ENCODE data around the gene P4HB. TPM values are rescaled to one million over a fixed set of nuclear protein-coding genes. Genes with fewer than 3 reads are reported as not detected.

Gene P4HB
- total and polyA plus RNA-seq, 7 experiments from 2014 or later = 161 to 568 (median 285) TPM

- Mint-ChIP-seq H3K4me1 (peaks cover 0 to 17% (median 4%) of the 10 kb centered on the region in 7 donors), H3K27ac (no peak overlapping the region), H3K27me3 (peaks cover 4 to 5% (median 5%) of the 10 kb centered on the region in 5 donors), H3K4me3 (no peak overlapping the region), H3K9me3 (no peaks in the 10 kb centered on the region), H3K36me3 (peaks cover 0 to 4% (median 3%) of the 10 kb centered on the region in 5 donors)
- H3K27me3 ChIP-seq (ENCODE audit: control insufficient read depth in 2 of 2, insufficient read depth in 2 of 2, low read length in 2 of 2) = peaks cover 0 to 4% of the 10 kb centered on the region in 2 donors
- CTCF ChIA-PET = no interaction called here
- peaks cover 0 to 47% (median 0%) of the 10 kb centered on the region in 3 experiments for H3K36me3 ChIP-seq (ENCODE audit: control insufficient read depth in 2 of 3, insufficient read depth in 3 of 3, low read length in 3 of 3)
- H3K4me1 ChIP-seq (ENCODE audit: control insufficient read depth in 2 of 2, insufficient read depth in 2 of 2, low read length in 2 of 2) = peaks cover 7 to 8% of the 10 kb centered on the region in 2 donors
- POLR2A ChIA-PET = interaction anchor here (1.0 to 1.6 kb wide), 2 partner anchors 13 to 20 kb away, joined by 3 read pairs; no protein-coding TSS in a partner anchor
- ATAC-seq (no peak), DNase-seq (no peak)
- H3K9me3 ChIP-seq (ENCODE audit: control insufficient read depth in 2 of 3, low read length in 3 of 3) = no peaks in the 10 kb centered on the region
- no peak overlapping the region for H3K4me3 ChIP-seq (ENCODE audit: low read length)
- H3K27ac ChIP-seq (ENCODE audit: low read depth, low read length) = no peak overlapping the region
- intact Hi-C loops (cut with micrococcal nuclease) = no loop called here
Observed at GRCh38 chr17:81905993-81906392, 45.7 kb upstream of the P4HB start.

GRCh38 chr17:81905424-81905875, 45.1 kb upstream of the P4HB start:
- Histone ChIP-seq H3K36me3 (ENCODE audit: control insufficient read depth in 2 of 3, insufficient read depth in 3 of 3, low read length in 3 of 3) (peaks cover 0 to 49% (median 0%) of the 10 kb centered on the region in 3 experiments), H3K27ac (ENCODE audit: low read depth, low read length) (no peak overlapping the region), H3K4me1 (ENCODE audit: control insufficient read depth in 2 of 2, insufficient read depth in 2 of 2, low read length in 2 of 2) (peaks cover 4 to 6% of the 10 kb centered on the region in 2 donors), H3K9me3 (ENCODE audit: control insufficient read depth in 2 of 3, low read length in 3 of 3) (no peaks in the 10 kb centered on the region), H3K27me3 (ENCODE audit: control insufficient read depth in 2 of 2, insufficient read depth in 2 of 2, low read length in 2 of 2) (peaks cover 0 to 4% of the 10 kb centered on the region in 2 donors), H3K4me3 (ENCODE audit: low read length) (no peak overlapping the region)
- CTCF ChIA-PET = no interaction called here
- intact Hi-C loops (cut with micrococcal nuclease) = no loop called here
- Mint-ChIP-seq H3K36me3 (peaks cover 0 to 7% (median 6%) of the 10 kb centered on the region in 5 donors), H3K9me3 (no peaks in the 10 kb centered on the region), H3K4me1 (peaks cover 0 to 20% (median 8%) of the 10 kb centered on the region in 7 donors), H3K4me3 (no peak overlapping the region), H3K27me3 (peaks cover 8 to 10% (median 8%) of the 10 kb centered on the region in 5 donors), H3K27ac (no peak overlapping the region)
- POLR2A ChIA-PET = interaction anchor here (1.0 to 1.6 kb wide), 2 partner anchors 14 to 21 kb away, joined by 3 read pairs; no protein-coding TSS in a partner anchor
- DNase-seq (no peak), ATAC-seq (no peak)

GRCh38 chr17:81904600-81905423, 44.5 kb upstream of the P4HB start:
- Mint-ChIP-seq H3K27me3 (peaks cover 8 to 17% (median 8%) of the 10 kb centered on the region in 5 donors), H3K27ac (no peak overlapping the region), H3K36me3 (peaks cover 5 to 13% (median 11%) of the 10 kb centered on the region in 5 donors), H3K9me3 (no peaks in the 10 kb centered on the region), H3K4me1 (peaks cover 0 to 14% (median 8%) of the 10 kb centered on the region in 7 donors), H3K4me3 (no peak overlapping the region)
- no peak overlapping the region for H3K27ac ChIP-seq (ENCODE audit: low read depth, low read length)
- peaks cover 0 to 4% of the 10 kb centered on the region in 2 donors for H3K27me3 ChIP-seq (ENCODE audit: control insufficient read depth in 2 of 2, insufficient read depth in 2 of 2, low read length in 2 of 2)
- no peak overlapping the region for H3K4me3 ChIP-seq (ENCODE audit: low read length)
- intact Hi-C loops (cut with micrococcal nuclease) = no loop called here
- no peak for ATAC-seq
- peaks cover 0 to 55% (median 0%) of the 10 kb centered on the region in 3 experiments for H3K36me3 ChIP-seq (ENCODE audit: control insufficient read depth in 2 of 3, insufficient read depth in 3 of 3, low read length in 3 of 3)
- POLR2A ChIA-PET = interaction anchor here (1.6 kb wide), 1 partner anchor 15 kb away, joined by 3 read pairs; no protein-coding TSS in a partner anchor
- no peaks in the 10 kb centered on the region for H3K9me3 ChIP-seq (ENCODE audit: control insufficient read depth in 2 of 3, low read length in 3 of 3)
- no peaks in the 10 kb centered on the region for H3K4me1 ChIP-seq (ENCODE audit: control insufficient read depth in 2 of 2, insufficient read depth in 2 of 2, low read length in 2 of 2)
- CTCF ChIA-PET = no interaction called here
- no peak for DNase-seq

GRCh38 chr17:81903896-81904599, 43.7 kb upstream of the P4HB start:
- ATAC-seq = no peak
- H3K27ac Mint-ChIP-seq = no peak overlapping the region
- intact Hi-C loops (cut with micrococcal nuclease) = no loop called here
- ChIA-PET POLR2A (no interaction called here), CTCF (no interaction called here)
- no peak for DNase-seq
- H3K9me3 ChIP-seq (ENCODE audit: control insufficient read depth in 2 of 3, low read length in 3 of 3) = no peaks in the 10 kb centered on the region
- peaks cover 0 to 63% (median 0%) of the 10 kb centered on the region in 3 experiments for H3K36me3 ChIP-seq (ENCODE audit: control insufficient read depth in 2 of 3, insufficient read depth in 3 of 3, low read length in 3 of 3)
- peaks cover 5 to 14% (median 13%) of the 10 kb centered on the region in 5 donors for H3K36me3 Mint-ChIP-seq
- no peak overlapping the region for H3K27ac ChIP-seq (ENCODE audit: low read depth, low read length)
- H3K4me1 ChIP-seq (ENCODE audit: control insufficient read depth in 2 of 2, insufficient read depth in 2 of 2, low read length in 2 of 2) = no peaks in the 10 kb centered on the region
- peaks cover 8 to 18% (median 8%) of the 10 kb centered on the region in 5 donors for H3K27me3 Mint-ChIP-seq
- no peak overlapping the region for H3K4me3 ChIP-seq (ENCODE audit: low read length)
- no peak overlapping the region for H3K4me3 Mint-ChIP-seq
- peaks cover 0 to 10% (median 8%) of the 10 kb centered on the region in 7 donors for H3K4me1 Mint-ChIP-seq
- no peaks in the 10 kb centered on the region for H3K9me3 Mint-ChIP-seq
- peaks cover 0 to 4% of the 10 kb centered on the region in 2 donors for H3K27me3 ChIP-seq (ENCODE audit: control insufficient read depth in 2 of 2, insufficient read depth in 2 of 2, low read length in 2 of 2)

- no peak overlapping the region for H3K27ac Mint-ChIP-seq
Observed at GRCh38 chr17:81903415-81903831, 43.1 kb upstream of the P4HB start.

GRCh38 chr17:81902653-81903414, 42.5 kb upstream of the P4HB start:
- Histone ChIP-seq H3K27me3 (ENCODE audit: control insufficient read depth in 2 of 2, insufficient read depth in 2 of 2, low read length in 2 of 2) (peaks cover 0 to 4% of the 10 kb centered on the region in 2 donors), H3K4me1 (ENCODE audit: control insufficient read depth in 2 of 2, insufficient read depth in 2 of 2, low read length in 2 of 2) (no peaks in the 10 kb centered on the region), H3K4me3 (ENCODE audit: low read length) (no peak overlapping the region), H3K36me3 (ENCODE audit: control insufficient read depth in 2 of 3, insufficient read depth in 3 of 3, low read length in 3 of 3) (peaks cover 0 to 68% (median 7%) of the 10 kb centered on the region in 3 experiments), H3K9me3 (ENCODE audit: control insufficient read depth in 2 of 3, low read length in 3 of 3) (no peaks in the 10 kb centered on the region), H3K27ac (ENCODE audit: low read depth, low read length) (no peak overlapping the region)
- H3K27me3 Mint-ChIP-seq = peaks cover 8 to 18% (median 8%) of the 10 kb centered on the region in 5 donors
- no peak for DNase-seq
- no peak overlapping the region for H3K27ac Mint-ChIP-seq
- ChIA-PET POLR2A (interaction anchor here (0.9 to 1.0 kb wide), 2 partner anchors 8 to 15 kb away, joined by 3 to 4 read pairs; partner anchors contain the start of gene PCYT2), CTCF (interaction anchor here (0.5 kb wide), 1 partner anchor 652 kb away, joined by 4 read pairs; no protein-coding TSS in a partner anchor)
- peaks cover 0 to 10% (median 8%) of the 10 kb centered on the region in 7 donors for H3K4me1 Mint-ChIP-seq
- no peaks in the 10 kb centered on the region for H3K9me3 Mint-ChIP-seq
- peaks cover 5 to 21% (median 15%) of the 10 kb centered on the region in 5 donors for H3K36me3 Mint-ChIP-seq
- peak; percentile 37 for ATAC-seq
- H3K4me3 Mint-ChIP-seq = peak overlapping the region in 2 of 10 donors; percentile 41
- intact Hi-C loops (cut with micrococcal nuclease) = no loop called here

More at GRCh38 chr17:81903415-81903831, 43.1 kb upstream of the P4HB start:
- H3K27me3 ChIP-seq (ENCODE audit: control insufficient read depth in 2 of 2, insufficient read depth in 2 of 2, low read length in 2 of 2) = peaks cover 0 to 4% of the 10 kb centered on the region in 2 donors
- H3K36me3 Mint-ChIP-seq = peaks cover 5 to 15% (median 14%) of the 10 kb centered on the region in 5 donors
- H3K4me1 ChIP-seq (ENCODE audit: control insufficient read depth in 2 of 2, insufficient read depth in 2 of 2, low read length in 2 of 2) = no peaks in the 10 kb centered on the region
- peaks cover 0 to 10% (median 8%) of the 10 kb centered on the region in 7 donors for H3K4me1 Mint-ChIP-seq
- no peaks in the 10 kb centered on the region for H3K9me3 Mint-ChIP-seq
- H3K4me3 Mint-ChIP-seq = peak overlapping the region in 1 of 10 donors; percentile 41
- ChIA-PET POLR2A (no interaction called here), CTCF (no interaction called here)
- ATAC-seq (no peak), DNase-seq (no peak)
- peaks cover 8 to 18% (median 8%) of the 10 kb centered on the region in 5 donors for H3K27me3 Mint-ChIP-seq
- H3K36me3 ChIP-seq (ENCODE audit: control insufficient read depth in 2 of 3, insufficient read depth in 3 of 3, low read length in 3 of 3) = peaks cover 0 to 68% (median 2%) of the 10 kb centered on the region in 3 experiments
- intact Hi-C loops (cut with micrococcal nuclease) = no loop called here
- no peak overlapping the region for H3K27ac ChIP-seq (ENCODE audit: low read depth, low read length)
- H3K4me3 ChIP-seq (ENCODE audit: low read length) = no peak overlapping the region
- no peaks in the 10 kb centered on the region for H3K9me3 ChIP-seq (ENCODE audit: control insufficient read depth in 2 of 3, low read length in 3 of 3)

Data from naive thymus-derived CD4-positive, alpha-beta T cell (primary cell).